22Rv1 (cell line): ENCODE measurements around the gene EXOC2.

ENCODE experiments used
- ZFX ChIP-seq: fragments of 450-650 bp; IDR thresholded peaks from 2 replicates; pipeline ENCODE4 v1.6.1; 2017; ENCODE audit warnings: antibody characterized with exemption, borderline replicate concordance
- TF ChIP-seq, protein P1 (sequence below): fragments of 450-650 bp; IDR thresholded peaks from 2 replicates; pipeline ENCODE4 v1.5.1; 2017; ENCODE audit warnings: mild to moderate bottlenecking

DNA sequence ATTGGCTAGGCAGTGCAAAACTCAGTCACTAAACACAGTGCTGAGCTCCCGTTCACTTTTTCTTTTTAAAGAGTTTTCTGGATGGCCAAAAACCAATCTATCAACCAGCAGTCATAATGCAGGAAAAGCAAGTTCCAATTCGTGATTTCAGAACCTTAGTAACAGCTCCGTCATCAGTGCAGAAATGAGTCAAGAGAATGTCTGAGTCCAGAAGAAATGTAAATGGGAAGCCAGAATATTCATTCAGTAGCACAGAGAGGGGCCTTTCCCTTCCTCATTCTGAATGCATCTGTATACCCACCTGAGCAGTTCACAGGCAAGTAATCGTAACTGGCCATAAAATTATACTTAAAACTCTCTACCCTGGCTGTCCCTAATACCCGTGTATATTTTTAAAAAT is 56.5 kb downstream of the EXOC2 start:
- TF ChIP-seq ZFX: no peak
- TF ChIP-seq, protein P1, sequence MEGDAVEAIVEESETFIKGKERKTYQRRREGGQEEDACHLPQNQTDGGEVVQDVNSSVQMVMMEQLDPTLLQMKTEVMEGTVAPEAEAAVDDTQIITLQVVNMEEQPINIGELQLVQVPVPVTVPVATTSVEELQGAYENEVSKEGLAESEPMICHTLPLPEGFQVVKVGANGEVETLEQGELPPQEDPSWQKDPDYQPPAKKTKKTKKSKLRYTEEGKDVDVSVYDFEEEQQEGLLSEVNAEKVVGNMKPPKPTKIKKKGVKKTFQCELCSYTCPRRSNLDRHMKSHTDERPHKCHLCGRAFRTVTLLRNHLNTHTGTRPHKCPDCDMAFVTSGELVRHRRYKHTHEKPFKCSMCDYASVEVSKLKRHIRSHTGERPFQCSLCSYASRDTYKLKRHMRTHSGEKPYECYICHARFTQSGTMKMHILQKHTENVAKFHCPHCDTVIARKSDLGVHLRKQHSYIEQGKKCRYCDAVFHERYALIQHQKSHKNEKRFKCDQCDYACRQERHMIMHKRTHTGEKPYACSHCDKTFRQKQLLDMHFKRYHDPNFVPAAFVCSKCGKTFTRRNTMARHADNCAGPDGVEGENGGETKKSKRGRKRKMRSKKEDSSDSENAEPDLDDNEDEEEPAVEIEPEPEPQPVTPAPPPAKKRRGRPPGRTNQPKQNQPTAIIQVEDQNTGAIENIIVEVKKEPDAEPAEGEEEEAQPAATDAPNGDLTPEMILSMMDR: no peak
